HG03060 (cell line): ENCODE results near the gene CCNK.

Experiments used
- ATAC-seq: cut with Tn5 transposase; IDR thresholded peaks from one replicate; pipeline ENCODE4 v1.9.1; 2021; ENCODE audit warnings: low read depth, moderate number of reproducible peaks; ENCODE audit not compliant: unreplicated experiment

Gene CCNK

GRCh38 chr14:99480917-99481744 lies at the start of gene CCNK:
CCNK (plus strand) TSS chr14:99481409; CDS start chr14:99492678, 11,269 bp downstream.
- ATAC-seq = peak; percentile 89

DNA sequence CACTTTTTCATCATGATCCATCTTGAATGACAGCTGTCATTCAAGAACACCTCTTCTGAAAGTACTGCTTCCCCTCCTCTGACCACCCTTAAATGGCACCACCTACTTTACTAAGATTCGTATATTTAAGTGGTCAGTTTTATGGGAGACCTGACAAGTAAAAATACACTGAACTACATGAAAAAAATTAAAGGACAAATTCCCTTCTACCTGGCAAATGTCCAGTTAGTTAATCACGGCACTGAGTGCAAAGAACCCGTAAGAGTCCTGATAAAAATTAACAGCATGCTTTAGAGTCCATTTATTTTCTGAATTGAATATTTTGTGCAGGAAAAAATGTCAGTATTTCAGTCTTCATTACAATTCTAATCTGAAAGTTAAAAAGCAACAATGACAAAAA lies 49.2 kb upstream of the CCNK start:
- no peak for ATAC-seq

DNA sequence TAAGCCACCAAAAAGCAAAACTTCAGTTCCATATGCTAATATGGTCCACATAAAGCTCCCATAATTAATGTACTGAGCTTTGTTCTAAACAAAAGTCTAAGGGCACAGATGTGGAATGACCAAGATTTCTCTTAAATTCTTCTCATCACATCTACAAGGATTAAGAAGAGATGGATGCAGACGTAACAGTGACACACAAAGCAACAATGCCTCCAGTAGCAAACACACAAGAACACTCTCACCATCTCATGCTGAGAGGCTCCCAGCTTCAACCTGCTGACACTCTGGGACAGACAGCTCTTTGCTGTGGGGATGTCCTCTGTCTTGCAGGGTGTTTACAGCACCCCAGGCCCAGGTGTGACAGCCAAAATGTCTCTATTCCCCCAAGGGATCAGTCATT lies 48.7 kb upstream of the CCNK start:
- no peak for ATAC-seq

- no peak for ATAC-seq
Measured at GRCh38 chr14:99435327-99435726, 45.9 kb upstream of the CCNK start.

DNA sequence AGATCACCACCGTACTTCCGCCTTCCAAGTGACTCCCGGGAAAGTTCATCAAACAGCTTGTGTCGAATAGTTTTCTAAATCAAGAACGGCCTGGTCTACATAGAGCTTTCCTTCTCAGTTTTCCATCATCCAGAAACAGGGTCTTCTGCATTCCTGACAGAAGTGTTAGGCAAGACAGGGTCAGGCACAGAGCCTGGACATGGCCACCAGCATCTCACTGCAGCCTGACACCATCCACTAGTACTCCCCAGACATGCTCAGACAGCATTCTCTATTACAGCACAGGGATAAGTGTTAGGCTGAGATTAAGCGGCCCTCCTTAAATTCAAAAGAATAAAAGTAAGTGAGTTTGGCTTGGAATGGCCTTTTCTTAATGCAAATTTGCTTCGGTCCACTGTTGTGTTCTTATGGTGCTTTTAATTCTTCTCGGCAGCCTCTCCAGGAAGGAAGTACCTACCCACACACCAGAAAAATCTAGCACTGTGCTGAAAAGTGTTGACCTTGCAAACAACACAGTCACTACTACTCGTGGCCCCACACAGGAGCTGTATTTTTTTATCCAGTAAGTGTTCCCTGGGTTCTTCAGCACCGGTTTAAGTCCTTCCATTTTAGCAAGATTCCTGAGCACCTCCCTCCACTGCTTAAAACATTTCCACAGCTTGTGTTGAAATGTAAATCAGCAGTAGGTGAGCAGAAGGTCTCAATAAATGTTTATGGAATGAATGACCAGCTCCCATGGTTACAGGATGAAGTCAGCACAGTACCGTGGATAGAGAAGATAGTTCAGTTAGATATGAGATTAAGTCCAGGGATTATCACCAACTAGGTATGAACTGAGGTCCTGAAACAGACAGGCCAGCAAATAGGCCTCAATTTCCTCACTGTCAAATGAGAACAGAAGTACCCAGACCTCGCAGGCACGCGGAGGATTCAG lies 44.7 kb upstream of the CCNK start:
- no peak for ATAC-seq

GRCh38 chr14:99437706-99438105 lies 43.5 kb upstream of the CCNK start:
- no peak for ATAC-seq

- ATAC-seq = no peak
Measured at GRCh38 chr14:99440278-99440677, 40.9 kb upstream of the CCNK start.

DNA sequence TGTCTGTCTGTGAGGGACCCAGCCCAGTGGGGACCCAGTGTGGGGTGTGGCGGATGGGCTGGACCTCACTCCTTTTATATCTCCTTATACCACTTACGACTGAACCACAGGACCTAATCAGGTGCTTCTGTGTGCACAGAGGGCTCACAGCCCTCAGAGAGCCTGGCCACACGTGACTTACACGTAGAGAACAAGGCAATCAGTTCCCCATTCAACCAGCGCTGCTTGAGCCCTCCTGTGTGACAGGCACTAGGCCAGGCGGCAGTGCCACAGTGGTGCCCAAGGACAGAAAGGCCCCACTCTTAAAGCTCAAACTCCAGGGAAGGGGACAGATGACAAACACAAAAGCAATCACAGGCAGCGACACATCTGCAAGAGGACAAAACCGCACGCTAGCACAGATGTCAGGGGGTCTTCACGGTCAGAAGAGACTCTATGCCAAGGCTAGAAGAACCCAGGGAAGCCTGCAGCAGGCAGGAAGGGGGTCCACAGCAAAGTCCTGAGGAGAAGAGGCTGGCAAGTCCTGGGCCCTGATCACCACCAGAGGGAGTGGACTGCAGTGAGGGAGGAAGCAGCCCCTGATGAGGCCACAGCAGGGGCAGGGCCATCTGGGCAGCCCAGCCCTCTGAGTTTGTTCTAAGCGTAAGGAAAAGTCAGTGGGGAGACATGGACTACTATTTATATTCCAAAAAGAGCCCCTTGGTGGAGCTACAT lies 39.9 kb upstream of the CCNK start:
- no peak for ATAC-seq

DNA sequence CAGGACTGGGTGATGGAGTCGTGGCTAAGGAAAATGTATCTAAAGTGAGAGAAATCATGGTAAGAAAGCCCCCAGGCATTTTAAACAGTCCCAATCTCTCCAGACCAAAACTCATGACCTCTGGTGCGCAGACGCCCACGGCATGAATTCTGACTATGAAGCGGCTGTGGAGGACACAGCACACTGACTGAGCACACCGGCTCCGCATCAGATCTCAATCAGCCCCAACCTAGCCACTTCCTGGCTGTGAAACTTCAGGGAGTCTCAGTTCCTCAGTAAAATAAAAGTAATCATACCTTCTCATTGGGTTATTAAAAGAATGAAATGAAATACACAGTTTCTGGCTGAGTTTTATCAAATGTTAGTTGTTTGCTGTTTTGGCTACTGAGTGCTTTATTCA lies 39.3 kb upstream of the CCNK start:
- ATAC-seq = no peak

DNA sequence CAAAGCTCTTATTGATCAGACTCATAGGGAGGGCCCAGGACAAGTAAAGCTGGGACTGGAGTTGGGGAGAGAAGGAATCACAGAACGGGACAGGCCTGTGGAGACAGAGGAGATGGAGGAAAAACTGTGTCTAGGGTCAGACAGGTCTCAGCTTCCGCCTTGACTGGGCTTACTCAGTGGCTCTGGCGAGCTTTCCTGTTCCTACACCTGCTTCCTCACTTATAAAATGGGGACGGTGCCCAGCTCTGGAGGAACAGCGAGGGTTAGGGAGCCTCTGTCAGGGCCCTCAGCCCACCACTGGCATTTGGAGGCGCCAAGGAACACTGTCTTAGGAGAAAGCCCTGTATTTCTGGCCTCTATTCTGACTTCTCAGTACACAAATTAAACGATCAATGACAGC lies 35.3 kb upstream of the CCNK start:
- ATAC-seq = no peak

DNA sequence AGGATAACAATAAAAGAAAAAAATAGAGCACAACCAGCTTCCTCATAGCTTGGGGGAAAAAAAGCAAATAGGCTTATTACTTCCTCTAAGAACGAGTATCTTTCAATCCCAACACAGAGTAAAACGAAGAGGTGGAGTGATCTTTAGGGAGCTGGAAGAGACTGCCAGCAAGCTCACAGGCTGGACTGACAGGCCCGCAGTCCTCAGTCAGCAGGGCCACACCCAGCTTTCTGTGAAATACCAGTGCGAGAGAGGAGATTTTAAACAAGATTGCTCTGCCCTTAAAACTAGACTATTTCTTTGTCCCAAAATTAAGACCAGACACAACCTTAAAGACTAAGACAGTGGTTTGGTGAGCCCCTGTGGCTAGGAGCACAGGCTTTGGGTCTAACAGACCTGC lies 33.5 kb upstream of the CCNK start:
- no peak for ATAC-seq

- no peak for ATAC-seq
Measured at GRCh38 chr14:99450266-99450665, 30.9 kb upstream of the CCNK start.

DNA sequence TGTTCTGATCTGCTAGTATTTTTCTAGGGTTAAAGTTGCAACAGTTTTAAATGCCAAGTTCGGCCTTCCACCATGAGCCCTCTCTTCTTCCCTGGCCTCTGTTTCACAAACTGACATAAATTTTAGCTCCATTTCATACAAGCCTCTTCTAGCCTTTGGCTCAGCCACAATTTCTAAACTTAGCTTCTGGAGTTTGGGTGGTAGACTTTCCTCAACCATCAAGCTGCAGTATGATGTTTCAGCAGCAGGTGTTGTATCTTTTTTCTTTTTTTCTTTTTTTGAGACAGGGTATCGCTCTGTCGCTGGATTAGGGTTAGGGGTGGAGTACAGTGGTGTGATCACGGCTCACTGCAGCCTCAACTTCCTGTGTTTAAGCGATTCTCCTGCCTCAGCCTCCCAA lies 30.0 kb upstream of the CCNK start:
- ATAC-seq = no peak

DNA sequence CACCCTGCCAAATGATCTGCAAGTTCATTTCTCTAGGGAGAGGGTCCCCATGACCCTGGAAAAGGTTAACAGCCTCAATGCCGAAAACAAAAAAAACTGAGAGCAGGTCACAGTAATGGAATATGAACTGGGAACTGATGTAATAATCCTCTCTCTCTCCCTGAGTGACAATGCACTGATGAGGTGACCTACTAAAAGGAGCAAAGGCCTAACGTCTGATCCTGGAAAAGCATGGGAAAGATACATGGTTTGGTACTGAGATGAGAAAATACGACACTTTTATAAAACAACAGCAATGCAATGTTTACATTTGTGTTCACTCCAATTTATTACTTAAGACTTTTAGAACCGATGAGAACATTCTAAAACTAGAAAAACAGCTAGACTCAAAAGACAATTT lies 28.2 kb upstream of the CCNK start:
- ATAC-seq = no peak

GRCh38 chr14:99454246-99454645 lies 27.0 kb upstream of the CCNK start:
- no peak for ATAC-seq

DNA sequence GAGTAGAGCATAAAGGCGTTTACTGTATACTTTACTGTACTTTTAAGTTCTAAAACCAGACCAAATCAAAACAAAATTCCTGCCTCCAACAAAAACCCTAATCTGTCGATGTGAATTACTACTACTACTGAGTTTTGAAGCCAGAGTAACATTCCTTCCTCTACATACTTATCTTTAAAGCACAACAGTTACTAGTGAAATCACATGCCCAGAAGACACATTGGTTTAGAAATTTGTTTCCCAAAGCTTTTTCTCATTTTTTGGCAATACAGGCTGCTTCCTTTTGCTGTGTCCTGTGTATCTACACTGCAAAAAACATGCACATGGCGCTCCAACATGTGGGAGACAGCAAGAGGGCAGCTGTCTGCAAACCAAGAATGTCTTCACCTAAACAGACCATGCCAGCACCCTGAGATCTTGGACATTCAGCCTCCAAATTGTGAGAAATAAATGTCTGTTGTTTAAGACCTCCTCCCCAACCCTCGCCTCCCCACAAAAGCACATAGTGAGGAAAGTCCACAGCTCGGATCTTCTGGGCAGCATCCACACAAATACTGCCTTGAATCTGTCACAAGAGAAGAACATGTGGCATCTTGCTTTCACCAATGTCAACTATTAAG lies 21.6 kb upstream of the CCNK start:
- no peak for ATAC-seq

DNA sequence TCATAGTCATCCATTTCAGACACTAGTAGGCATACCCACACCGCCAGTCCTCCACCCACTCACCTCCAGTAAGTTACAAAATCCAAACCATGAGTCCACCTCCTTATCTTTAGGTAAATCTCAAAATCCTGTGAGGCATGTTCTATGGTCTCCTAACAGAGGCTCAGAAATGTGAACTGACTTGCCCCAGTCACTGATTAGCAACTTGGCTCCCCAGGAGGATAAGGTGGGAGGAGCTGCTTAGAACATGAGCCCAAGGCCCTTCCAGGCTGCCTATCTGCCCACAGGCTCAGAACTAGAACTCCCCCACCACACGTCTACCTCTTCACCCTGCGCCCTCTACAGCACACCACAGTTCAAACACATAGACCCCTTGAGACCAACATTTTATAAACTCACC lies 20.4 kb upstream of the CCNK start:
- ATAC-seq = no peak

- no peak for ATAC-seq
Measured at GRCh38 chr14:99461411-99462085, 19.7 kb upstream of the CCNK start.

GRCh38 chr14:99462210-99462609 lies 19.0 kb upstream of the CCNK start:
- ATAC-seq = no peak

DNA sequence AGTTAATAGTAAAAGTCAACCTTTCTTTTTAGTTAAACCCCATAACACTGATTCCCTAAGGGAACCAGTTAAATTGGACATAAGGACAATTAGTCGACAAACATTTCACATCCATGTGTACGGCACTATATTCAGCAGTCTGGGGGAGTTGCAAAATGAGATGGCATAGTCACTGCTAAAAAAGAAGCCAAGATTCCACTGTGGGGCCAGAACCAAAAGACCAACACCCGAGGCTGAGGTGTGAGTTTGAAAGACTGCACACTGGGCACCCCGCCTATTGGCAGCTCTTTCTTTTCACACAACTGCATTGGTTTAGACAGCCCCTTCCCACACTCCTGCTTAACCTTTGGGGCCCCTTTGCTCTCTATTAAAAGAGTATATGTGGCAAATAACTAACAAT lies 17.2 kb upstream of the CCNK start:
- no peak for ATAC-seq
